Heart left ventricle (tissue), 16 donors: ENCODE measurements around the gene FASTK. TPM values are rescaled to one million over a fixed set of nuclear protein-coding genes. Genes with fewer than 3 reads are reported as not detected.

Source experiments
- ATAC-seq, 4 donors: fragments of 200-7000 bp; cut with Tn5 transposase; one replicate each; pipeline ENCODE4 v1.9.1; 2020 to 2022; ENCODE audit warnings: moderate library complexity in 4 of 4, mild to moderate bottlenecking in 3 of 4, moderate number of reproducible peaks in 1 of 4
- DNase-seq, 5 donors: peaks; one replicate each; pipeline ENCODE4 v3.0.0-alpha.2; 2020
- H3K27ac ChIP-seq, 12 donors: fragments of 200-600 bp; sonication (generic) in 4 of 12; one replicate each; pipeline versions ENCODE4 v1.5.0 to v1.8.0; 2016 to 2022; ENCODE audit warnings: mild to moderate bottlenecking in 2 of 12
- H3K27me3 ChIP-seq, 9 donors: fragments of 200-600 bp; sonication (generic) in 2 of 9; one replicate each; pipeline versions ENCODE4 v1.5.1 to v1.8.0; 2016 to 2022; ENCODE audit warnings: mild to moderate bottlenecking in 3 of 9
- H3K36me3 ChIP-seq, 9 donors: fragments of 200-600 bp; sonication (generic) in 2 of 9; one replicate each; pipeline versions ENCODE4 v1.5.0 to v1.8.0; 2018 to 2022; ENCODE audit warnings: mild to moderate bottlenecking in 2 of 9
- H3K4me1 ChIP-seq, 12 donors: fragments of 200-600 bp; sonication (generic) in 4 of 12; one replicate each; pipeline versions ENCODE4 v1.5.0 to v1.8.0; 2016 to 2022; ENCODE audit warnings: mild to moderate bottlenecking in 3 of 12
- H3K4me3 ChIP-seq, 12 donors: fragments of 200-600 bp; sonication (generic) in 4 of 12; one replicate each; pipeline versions ENCODE4 v1.5.0 to v1.8.0; 2017 to 2022; ENCODE audit warnings: mild to moderate bottlenecking in 9 of 12, moderate library complexity in 4 of 12
- H3K9me3 ChIP-seq, 12 donors: fragments of 200-600 bp; sonication (generic) in 4 of 12; one replicate each; pipeline versions ENCODE4 v1.5.0 to v1.8.0; 2016 to 2022; ENCODE audit warnings: mild to moderate bottlenecking in 1 of 12
- POLR2A ChIP-seq, 2 donors: fragments of 450-650 bp; IDR thresholded peaks; one replicate each; pipeline ENCODE4 v1.6.1; 2017; ENCODE audit warnings: antibody characterized with exemption in 2 of 2, mild to moderate bottlenecking in 2 of 2, moderate library complexity in 2 of 2
- WGBS, 4 donors: extraction: QIAGEN DNeasy Blood & Tissue Kit in 2 of 4; methylation state at CpG; one replicate each; pipeline versions ENCODE4 v1.1.5 to v1.1.7; 2013 to 2018; 5-methylcytosine and 5-hydroxymethylcytosine counted together
- intact Hi-C, 10 donors: fragments of 100-400 bp; cut with DNase I; formaldehyde crosslinking; loops; one replicate each; pipeline versions ENCODE4 v1.11.1 to v1.14.2; 2022
- polyA plus RNA-seq, 2 donors: library from polyadenylated mRNA; stranded (reverse); fragments of 200-250 nt; gene quantifications; one replicate each; pipeline ENCODE4 v1.2.3, GENCODE V29; 2013
- total RNA-seq, 9 donors: library from RNA; depleted of rRNA in 2 of 9; stranded (reverse); fragments of >200 nt in 2 of 9; fragmentation: NEBNext Ultra II Directional in 3 of 9; extraction: Animal tissue kit (Norgen Biotek cat#: 25700) in 3 of 9; gene quantifications; one replicate each; pipeline versions ENCODE4 v1.1.0 to v1.2.4, GENCODE V29; 2016 to 2023
- TF ChIP-seq, protein P1 (sequence below), 12 donors: fragments of 200-600 bp; sonication (generic) in 4 of 12; IDR thresholded peaks; one replicate each; pipeline versions ENCODE4 v1.5.0 to v1.8.0; 2018 to 2022; ENCODE audit warnings: antibody characterized with exemption in 12 of 12, mild to moderate bottlenecking in 5 of 12
- donor health status: ischemic (EF 13 %, LVEDD 7.1; RV severe dilation, severe dysfunction).
- donor health status: healthy with polysubstance abuse.
- donor health status: DM: no; HTN: yes; CAD: no.
- donor health status: DM: no; HTN: no; CAD: no.
- donor health status: ischemic (EF 25% LVEDD 6.9; RV normal size, moderate dysfunction).
- donor health status: ischemic (EF 25% LVEDD 5.7; RV mildly dilated, moderate dysfunction).
- donor health status: healthy.
- donor health status: DM: yes; HTN: yes; CAD: no.
- donor health status: ischemic (EF 35%, LVEDD 5.7; RV mildly dilated, moderate dysfunction).
- donor health status: nonischemic (EF 11% LVEDD 7.7; RV severe dilation, severe dysfunction).
- donor health status: DM: yes; HTN: yes; CAD: no.
- donor health status: PGD.
- donor health status: ischemic (EF 29% LVEDD 5.4; RV normal size, mild dysfunction).
- donor health status: nonischemic (EF 23%, LVEDD 6.1; RV moderate dilation, normal function).

The FASTK gene
- total and polyA plus RNA-seq, 11 donors = 59.9 to 168 (median 77.7) TPM

DNA sequence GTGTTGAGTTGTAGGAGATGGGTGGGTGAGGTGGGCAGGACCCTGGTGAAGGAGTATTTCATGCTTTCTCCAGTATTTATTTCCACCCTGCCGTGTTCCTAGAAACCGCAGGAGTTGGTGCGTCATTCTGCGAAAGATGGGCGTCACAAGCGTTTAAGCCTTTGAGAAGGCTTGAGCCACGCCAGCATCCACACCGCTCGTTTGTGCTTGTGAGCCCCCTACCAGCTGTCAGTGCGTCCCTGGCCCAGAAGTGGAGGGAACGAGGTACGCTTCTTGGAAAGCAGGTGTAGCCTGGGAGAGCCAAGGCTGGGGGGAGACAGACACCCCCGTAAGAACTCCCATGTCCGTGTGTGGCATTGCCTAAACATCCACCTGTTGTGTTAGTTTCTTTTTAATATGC lies 11.4 kb upstream of the FASTK start:
- Histone ChIP-seq H3K4me1 (peaks cover 0 to 63% (median 49%) of the 10 kb centered on the region in 12 donors), H3K36me3 (peaks cover 0 to 7% (median 0%) of the 10 kb centered on the region in 9 donors), H3K9me3 (no peaks in the 10 kb centered on the region), H3K27me3 (no peaks in the 10 kb centered on the region), H3K27ac (peak overlapping the region in 1 of 12 donors; percentile 10), H3K4me3 (no peak overlapping the region)
- DNase-seq (no peak), ATAC-seq (no peak)
- TF ChIP-seq, protein P1, sequence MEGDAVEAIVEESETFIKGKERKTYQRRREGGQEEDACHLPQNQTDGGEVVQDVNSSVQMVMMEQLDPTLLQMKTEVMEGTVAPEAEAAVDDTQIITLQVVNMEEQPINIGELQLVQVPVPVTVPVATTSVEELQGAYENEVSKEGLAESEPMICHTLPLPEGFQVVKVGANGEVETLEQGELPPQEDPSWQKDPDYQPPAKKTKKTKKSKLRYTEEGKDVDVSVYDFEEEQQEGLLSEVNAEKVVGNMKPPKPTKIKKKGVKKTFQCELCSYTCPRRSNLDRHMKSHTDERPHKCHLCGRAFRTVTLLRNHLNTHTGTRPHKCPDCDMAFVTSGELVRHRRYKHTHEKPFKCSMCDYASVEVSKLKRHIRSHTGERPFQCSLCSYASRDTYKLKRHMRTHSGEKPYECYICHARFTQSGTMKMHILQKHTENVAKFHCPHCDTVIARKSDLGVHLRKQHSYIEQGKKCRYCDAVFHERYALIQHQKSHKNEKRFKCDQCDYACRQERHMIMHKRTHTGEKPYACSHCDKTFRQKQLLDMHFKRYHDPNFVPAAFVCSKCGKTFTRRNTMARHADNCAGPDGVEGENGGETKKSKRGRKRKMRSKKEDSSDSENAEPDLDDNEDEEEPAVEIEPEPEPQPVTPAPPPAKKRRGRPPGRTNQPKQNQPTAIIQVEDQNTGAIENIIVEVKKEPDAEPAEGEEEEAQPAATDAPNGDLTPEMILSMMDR (IDR thresholded peaks at IDR 0.05) = no peak
- TF ChIP-seq POLR2A (IDR thresholded peaks at IDR 0.05) = no peak
- 87 to 92% (median 89%) methylated on average over 14 of the region's 14 CpGs for WGBS, 4 donors
- intact Hi-C loops = loop anchor here in 2 of 10 donors (2.0 to 10.0 kb wide), 2 partner anchors 19 to 67 kb away; partner anchors contain the start of genes ABCB8 (in 1 of the 2) and ATG9B (in 1 of the 2)

DNA sequence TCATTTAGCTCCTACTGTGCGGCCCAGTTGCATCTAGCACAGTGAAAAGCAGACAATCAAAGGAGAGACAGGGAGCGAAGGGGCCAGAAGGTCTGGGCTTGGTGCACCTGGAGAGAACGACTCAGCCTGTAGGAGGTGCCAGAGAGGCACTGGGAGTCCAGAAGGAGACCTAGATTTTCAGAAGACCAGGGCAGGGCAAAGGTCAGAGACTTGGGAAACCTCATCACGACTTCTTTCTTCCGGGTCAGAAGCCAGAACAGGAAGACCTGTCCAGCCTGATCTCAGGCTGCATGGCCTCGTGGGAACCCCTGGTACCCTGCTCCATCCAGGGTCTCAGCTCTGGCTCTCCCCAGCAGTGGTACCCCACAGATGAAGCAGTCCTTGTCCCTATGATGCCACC lies 10.8 kb upstream of the FASTK start:
- peaks cover 0 to 64% (median 49%) of the 10 kb centered on the region in 12 donors for H3K4me1 ChIP-seq
- DNase-seq (no peak), ATAC-seq (no peak)
- peaks cover 0 to 7% (median 0%) of the 10 kb centered on the region in 9 donors for H3K36me3 ChIP-seq
- no peaks in the 10 kb centered on the region for H3K9me3 ChIP-seq
- H3K27ac ChIP-seq = peak overlapping the region in 1 of 12 donors; percentile 91
- intact Hi-C loops = loop anchor here in 2 of 10 donors (2.0 to 10.0 kb wide), 2 partner anchors 19 to 67 kb away; partner anchors contain the start of genes ABCB8 (in 1 of the 2) and ATG9B (in 1 of the 2)
- no peak overlapping the region for H3K4me3 ChIP-seq
- WGBS, 4 donors = 54 to 59% (median 56%) methylated on average over 6 of the region's 6 CpGs
- H3K27me3 ChIP-seq = no peaks in the 10 kb centered on the region
- TF ChIP-seq, protein P1 (IDR thresholded peaks at IDR 0.05) = peak in 11 of 12 donors; percentile 16 to 54 (median 39)
- TF ChIP-seq POLR2A (IDR thresholded peaks at IDR 0.05) = no peak

DNA sequence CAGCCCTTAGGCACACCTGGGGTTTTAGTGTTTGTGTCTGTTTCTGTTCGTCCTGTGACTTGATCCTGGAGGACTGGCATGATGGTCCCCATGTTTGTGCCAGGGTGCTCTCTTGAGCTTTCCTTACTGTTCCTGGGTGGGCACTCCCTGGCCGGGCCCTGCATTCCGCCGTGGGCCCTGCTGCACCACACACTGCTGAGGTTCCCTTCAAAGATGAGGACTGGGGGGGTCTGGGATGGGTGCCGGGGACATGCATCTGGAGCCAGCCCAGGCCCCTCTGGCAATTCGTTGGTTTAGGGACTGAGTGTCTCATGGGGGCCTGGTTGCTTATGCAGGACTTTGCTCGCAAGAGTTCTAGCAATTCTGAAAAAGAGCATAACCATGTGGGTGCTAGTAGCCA lies 10.4 kb upstream of the FASTK start:
- Histone ChIP-seq H3K9me3 (no peaks in the 10 kb centered on the region), H3K27ac (peak overlapping the region in 2 of 12 donors; percentile 91), H3K4me3 (no peak overlapping the region), H3K36me3 (peaks cover 0 to 7% (median 0%) of the 10 kb centered on the region in 9 donors), H3K4me1 (peaks cover 0 to 64% (median 49%) of the 10 kb centered on the region in 12 donors), H3K27me3 (no peaks in the 10 kb centered on the region)
- TF ChIP-seq, protein P1 (IDR thresholded peaks at IDR 0.05) = no peak
- TF ChIP-seq POLR2A (IDR thresholded peaks at IDR 0.05) = no peak
- DNase-seq (no peak), ATAC-seq (no peak)
- 83 to 90% (median 89%) methylated on average over 4 to 7 of the region's 7 CpGs for WGBS, 4 donors
- intact Hi-C loops = loop anchor here in 2 of 10 donors (2.0 to 10.0 kb wide), 2 partner anchors 20 to 66 kb away; partner anchors contain the start of genes ABCB8 (in 1 of the 2) and ATG9B (in 1 of the 2)

DNA sequence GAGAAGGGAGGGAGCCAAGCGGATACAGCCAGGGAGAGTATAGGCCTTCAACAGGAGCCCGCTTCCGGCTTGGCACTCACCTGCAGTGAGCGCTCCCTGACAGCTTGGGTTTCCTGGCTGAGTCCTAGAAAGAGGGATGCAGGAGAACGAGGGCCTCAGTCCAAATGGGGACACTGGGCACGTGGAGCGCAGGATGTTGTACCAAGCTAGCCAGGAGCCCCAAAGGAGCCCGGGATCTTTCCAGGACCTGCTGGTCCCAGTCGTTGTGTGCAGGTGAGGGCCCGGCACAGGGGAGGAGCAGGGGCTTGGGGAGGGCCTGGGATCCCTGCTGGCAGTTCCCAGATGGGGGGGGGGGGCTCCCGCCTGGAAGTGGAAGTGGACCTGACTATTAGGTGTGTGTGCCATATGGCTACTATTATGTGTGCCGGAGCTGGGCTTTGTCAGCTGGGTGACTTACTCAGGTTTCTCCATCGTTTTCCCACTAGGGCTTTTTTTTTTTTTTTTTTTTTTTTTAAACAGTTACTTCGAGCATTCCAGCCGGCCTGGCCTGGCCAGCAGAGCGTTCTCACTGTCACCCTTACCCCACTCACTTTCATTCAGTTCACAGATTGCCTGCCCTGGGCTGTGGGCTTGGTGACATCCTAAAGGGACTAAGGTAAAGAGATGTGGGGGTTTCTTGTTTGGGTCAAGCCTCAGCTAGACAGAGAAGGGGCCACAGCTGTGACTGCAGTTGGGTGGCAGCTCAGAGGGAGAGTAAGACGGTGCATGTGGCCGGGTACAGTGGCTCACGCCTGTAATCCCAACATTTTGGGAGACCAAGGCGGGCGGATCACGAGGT lies 9.5 kb upstream of the FASTK start:
- Histone ChIP-seq H3K36me3 (peaks cover 0 to 7% (median 0%) of the 10 kb centered on the region in 9 donors), H3K9me3 (no peaks in the 10 kb centered on the region), H3K27ac (peak overlapping the region; percentile 66 to 95 (median 90)), H3K27me3 (no peaks in the 10 kb centered on the region), H3K4me1 (peaks cover 0 to 69% (median 57%) of the 10 kb centered on the region in 12 donors), H3K4me3 (peak overlapping the region in 10 of 12 donors; percentile 30 to 96 (median 82))
- ATAC-seq (no peak), DNase-seq (no peak)
- intact Hi-C loops = loop anchor here in 3 of 10 donors (2.0 to 10.0 kb wide), 3 partner anchors 21 to 65 kb away; partner anchors contain the start of genes ABCB8 (in 2 of the 3) and ATG9B (in 1 of the 3)
- 62 to 74% (median 68%) methylated on average over 21 to 22 of the region's 22 CpGs for WGBS, 4 donors
- TF ChIP-seq POLR2A (IDR thresholded peaks at IDR 0.05) = no peak
- TF ChIP-seq, protein P1 (IDR thresholded peaks at IDR 0.05) = no peak
